ENCODE measurements around the gene PFAS. TPM values are rescaled to one million over a fixed set of nuclear protein-coding genes. Genes with fewer than 3 reads are reported as not detected.

Gene PFAS
- total and polyA plus RNA-seq, 2 of the 8 experiments (the other 6 are each of a cell fraction or from before 2014, with no cell fraction given): 88.4 to 248 TPM

- Histone ChIP-seq H2BK120ac (replicated peaks; ENCODE audit: low read depth, low read length) (no peak overlapping the region), H4K5ac (ENCODE audit: insufficient read length, low read depth, low read length) (no peak overlapping the region), H3K79me2 (ENCODE audit: control insufficient read depth in 1 of 2, insufficient read depth in 2 of 2, low read length in 2 of 2) (no peaks in the 10 kb centered on the region), H3K36me3 (ENCODE audit: control insufficient read depth in 2 of 4, insufficient read depth in 4 of 4, low read length in 3 of 4) (peaks cover 21 to 71% (median 42%) of the 10 kb centered on the region in 4 experiments), H3K23me2 (ENCODE audit: low read depth, low read length) (no peaks in the 10 kb centered on the region), H3K14ac (ENCODE audit: insufficient read length) (no peak overlapping the region), H3K79me1 (ENCODE audit: low read depth, low read length) (no peaks in the 10 kb centered on the region), H3K9me3 (ENCODE audit: insufficient read depth in 2 of 2, low read depth in 1 of 2, low read length in 1 of 2) (no peaks in the 10 kb centered on the region), H4K91ac (replicated peaks; ENCODE audit: insufficient read length, low read length) (no peak overlapping the region), H4K20me1 (replicated peaks in 1 of 2; ENCODE audit: control insufficient read depth in 1 of 2, insufficient read depth in 2 of 2, low read length in 2 of 2) (peaks cover 2 to 5% of the 10 kb centered on the region in 2 experiments), H2BK12ac (ENCODE audit: low read depth, low read length) (no peak overlapping the region), H3K27ac (ENCODE audit: low read depth, low read length) (no peak overlapping the region), H2BK20ac (ENCODE audit: low read length) (no peak overlapping the region), H2AFZ (ENCODE audit: low read length) (no peak overlapping the region), H2AK5ac (ENCODE audit: low read depth, low read length) (no peak overlapping the region), H3K56ac (replicated peaks; ENCODE audit: insufficient read length, low read depth, low read length) (no peak overlapping the region), H2BK5ac (ENCODE audit: low read depth, low read length) (no peak overlapping the region), H3K9ac (replicated peaks in 1 of 4; ENCODE audit: extremely low read depth in 1 of 4, low read depth in 3 of 4, low read length in 3 of 4) (no peak overlapping the region), H3K4me1 (replicated peaks in 1 of 4; ENCODE audit: control insufficient read depth in 3 of 4, insufficient read depth in 4 of 4, low read length in 3 of 4) (no peaks in the 10 kb centered on the region), H3K27me3 (replicated peaks in 1 of 4; ENCODE audit: control insufficient read depth in 3 of 4, extremely low read depth in 1 of 4, insufficient read depth in 3 of 4, low read length in 3 of 4) (no peaks in the 10 kb centered on the region), H3K23ac (ENCODE audit: insufficient read length) (no peak overlapping the region), H4K8ac (ENCODE audit: extremely low read depth, insufficient read depth, low read length) (no peak overlapping the region), H3K4ac (replicated peaks; ENCODE audit: insufficient read length, low read depth, low read length) (no peak overlapping the region), H2BK15ac (ENCODE audit: low read length) (no peak overlapping the region), H3K4me3 (ENCODE audit: extremely low read depth in 1 of 4, insufficient read depth in 2 of 4, low read depth in 3 of 4, low read length in 4 of 4) (no peak overlapping the region), H3K4me2 (ENCODE audit: insufficient read depth in 1 of 2, low read depth in 2 of 2, low read length in 2 of 2) (no peak overlapping the region), H3K18ac (ENCODE audit: extremely low read depth, low read length) (no peak overlapping the region)
- 97% methylated on average over 7 of the region's 7 CpGs; no CpG with 5 or more reads in 1 of the 2 experiments for WGBS, 2 experiments (ENCODE audit: extremely low coverage in 1 of 2, insufficient coverage in 1 of 2, insufficient read length in 1 of 2, insufficient replicate concordance in 2 of 2, low coverage in 1 of 2, low lambda C conversion rate in 2 of 2, missing lambda C conversion rate in 1 of 2)
- DNase-seq (ENCODE audit: low read depth in 1 of 2, low spot score in 2 of 2) (no peak), FAIRE-seq (no peak)
- POLR2A ChIA-PET (ENCODE audit: partially characterized antibody): interaction anchor here (1.1 to 66.3 kb wide), 3 partner anchors 7 to 63 kb away, joined by 4 to 1521 read pairs (median 1521); partner anchors contain the start of genes CTC1, PFAS, RANGRF and SLC25A35
- CTCF ChIA-PET (ENCODE audit: partially characterized antibody): interaction anchor here (0.6 to 2.7 kb wide), 4 partner anchors 11 to 725 kb away, joined by 3 to 8 read pairs (median 4); no protein-coding TSS in a partner anchor
- no peak for TF ChIP-seq SP1 (IDR thresholded peaks at IDR 0.05; ENCODE audit: low read depth, low read length)
These were observed 13.4 kb upstream of the PFAS start for GRCh38 chr17:8235676-8236075.
